Thoracic aorta (tissue), 2 donors: ENCODE data around the gene APC2. TPM values are rescaled to one million over a fixed set of nuclear protein-coding genes. Genes with fewer than 3 reads are reported as not detected.

Source experiments
- ATAC-seq: fragments of 150-250 bp; one replicate; pipeline ENCODE4 v1.8.0; 2017; ENCODE audit warnings: low read depth; ENCODE audit not compliant: insufficient number of reproducible peaks, low FRiP score
- DNase-seq: peaks from one replicate; pipeline ENCODE4 v3.0.0-alpha.2; 2020; ENCODE audit warnings: low spot score
- H3K27ac ChIP-seq, 2 donors: fragments of 200-600 bp; sonication (generic); 1 replicate in 1 of 2; 2 replicates in 1 of 2; pipeline ENCODE4 v1.5.1; 2016; ENCODE audit warnings: mild to moderate bottlenecking in 2 of 2, moderate library complexity in 2 of 2
- H3K27me3 ChIP-seq: fragments of 200-600 bp; sonication (generic); replicated peaks from 2 replicates; pipeline ENCODE4 v1.6.0; 2016; ENCODE audit warnings: mild to moderate bottlenecking; ENCODE audit not compliant: insufficient read depth
- H3K36me3 ChIP-seq: fragments of 200-600 bp; sonication (generic); one replicate; pipeline ENCODE4 v1.5.1; 2016
- H3K4me1 ChIP-seq, 2 donors: fragments of 200-600 bp; sonication (generic); 1 replicate in 1 of 2; 2 replicates in 1 of 2; pipeline versions ENCODE4 v1.5.1 to v1.6.0; 2016; ENCODE audit warnings: low read depth in 2 of 2, mild to moderate bottlenecking in 1 of 2; ENCODE audit not compliant: control insufficient read depth in 1 of 2
- H3K4me3 ChIP-seq: fragments of 200-600 bp; sonication (generic); 2 replicates; pipeline ENCODE4 v1.5.1; 2016; ENCODE audit warnings: mild to moderate bottlenecking
- H3K9me3 ChIP-seq: fragments of 200-600 bp; sonication (generic); 2 replicates; pipeline ENCODE4 v1.5.1; 2016
- CTCF ChIP-seq: fragments of 200-600 bp; sonication (generic); IDR thresholded peaks from one replicate; pipeline ENCODE4 v1.5.1; 2019; ENCODE audit warnings: antibody characterized with exemption
- total RNA-seq, 2 donors: library from RNA; depleted of rRNA; stranded (reverse); fragments of >200 nt; gene quantifications; one replicate each; pipeline versions ENCODE4 v1.1.0 to v1.2.3, GENCODE V29; 2016

The APC2 gene
- under 1 TPM; 0.41 to 0.78 TPM for total RNA-seq

GRCh38 chr19:1449467-1450442 is at the start of gene APC2:
APC2 (plus strand) TSS chr19:1450121; CDS start chr19:1453002, 2,881 bp downstream.
- no peak for DNase-seq
- peaks cover 17% of the 10 kb centered on the region for H3K27me3 ChIP-seq
- no peaks in the 10 kb centered on the region for H3K9me3 ChIP-seq
- no peak within 1 kb of the TSS for H3K4me3 ChIP-seq
- peaks cover 20 to 40% of the 10 kb centered on the region in 2 donors for H3K4me1 ChIP-seq
- H3K27ac ChIP-seq: no peak within 1 kb of the TSS
- TF ChIP-seq CTCF: no peak
- no peaks in the 10 kb centered on the region for H3K36me3 ChIP-seq
- ATAC-seq: no peak

- peak overlapping the region in 1 of 2 donors; percentile 7 for H3K27ac ChIP-seq
- no peak for ATAC-seq
Measured at GRCh38 chr19:1400281-1401137, 49.4 kb upstream of the APC2 start.

GRCh38 chr19:1401138-1401888 is 48.6 kb upstream of the APC2 start, which contains the start of gene GAMT:
GAMT (minus strand) TSS chr19:1401542; CDS start chr19:1401476, 66 bp downstream.
- peak; percentile 40 for TF ChIP-seq CTCF
- ATAC-seq (no peak), DNase-seq (no peak)
- H3K9me3 ChIP-seq: no peaks in the 10 kb centered on the region
- H3K4me1 ChIP-seq: peaks cover 7 to 40% of the 10 kb centered on the region in 2 donors
- peak within 1 kb of the TSS in 1 of 2 donors; percentile 7 for H3K27ac ChIP-seq
- H3K4me3 ChIP-seq: peak within 1 kb of the TSS; percentile 73
- no peaks in the 10 kb centered on the region for H3K36me3 ChIP-seq
- H3K27me3 ChIP-seq: no peaks in the 10 kb centered on the region

More at GRCh38 chr19:1400281-1401137, 49.4 kb upstream of the APC2 start:
- no peaks in the 10 kb centered on the region for H3K9me3 ChIP-seq
- DNase-seq: no peak
- no peaks in the 10 kb centered on the region for H3K27me3 ChIP-seq
- peak overlapping the region; percentile 73 for H3K4me3 ChIP-seq
- H3K36me3 ChIP-seq: no peaks in the 10 kb centered on the region
- peaks cover 7 to 48% of the 10 kb centered on the region in 2 donors for H3K4me1 ChIP-seq
- TF ChIP-seq CTCF: no peak

GRCh38 chr19:1401889-1402217 is 48.1 kb upstream of the APC2 start:
- H3K4me1 ChIP-seq: peaks cover 7 to 42% of the 10 kb centered on the region in 2 donors
- ATAC-seq (no peak), DNase-seq (no peak)
- peak; percentile 4 for TF ChIP-seq CTCF
- no peaks in the 10 kb centered on the region for H3K27me3 ChIP-seq
- H3K36me3 ChIP-seq: no peaks in the 10 kb centered on the region
- no peaks in the 10 kb centered on the region for H3K9me3 ChIP-seq
- peak overlapping the region; percentile 73 for H3K4me3 ChIP-seq
- H3K27ac ChIP-seq: no peak overlapping the region
